Astrocyte (in vitro differentiated cells and primary cell): Measurements from ENCODE around the gene CNTNAP5. TPM values are rescaled to one million over a fixed set of nuclear protein-coding genes. Genes with fewer than 3 reads are reported as not detected.

ENCODE experiments used
- DNase-seq: peaks from one replicate; pipeline ENCODE4 v3.0.0-alpha.2; 2010; ENCODE audit warnings: low read depth
- FAIRE-seq: peaks from 2 replicates; lab custom pipeline; 2011; peaks lifted over from hg19 to GRCh38; lab: Jason Lieb, UNC
- H2AFZ ChIP-seq: 2 replicates; pipeline ENCODE4 v1.6.0; 2012; ENCODE audit warnings: low read depth, low read length, inconsistent platforms
- H3K27ac ChIP-seq: 2 replicates; pipeline ENCODE4 v1.5.1; 2011; ENCODE audit warnings: low read depth, low read length, inconsistent platforms
- H3K27me3 ChIP-seq: 2 replicates; pipeline ENCODE4 v1.6.0; 2011; ENCODE audit warnings: low read length, inconsistent platforms; ENCODE audit not compliant: insufficient read depth
- H3K36me3 ChIP-seq: 2 replicates; pipeline ENCODE4 v1.5.1; 2011; ENCODE audit warnings: low read length, inconsistent platforms; ENCODE audit not compliant: insufficient read depth
- H3K4me1 ChIP-seq: 2 replicates; pipeline ENCODE4 v1.5.1; 2011; ENCODE audit warnings: low read length, inconsistent platforms; ENCODE audit not compliant: insufficient read depth
- H3K4me2 ChIP-seq: 2 replicates; pipeline ENCODE4 v1.6.0; 2012; ENCODE audit warnings: low read length, inconsistent platforms
- H3K4me3 ChIP-seq: 2 replicates; pipeline ENCODE4 v1.5.1; 2011; ENCODE audit warnings: low read depth, mild to moderate bottlenecking, low read length, inconsistent platforms; ENCODE audit not compliant: insufficient read depth
- H3K79me2 ChIP-seq: 2 replicates; pipeline ENCODE4 v1.6.0; 2012; ENCODE audit warnings: mild to moderate bottlenecking, low read length, inconsistent platforms; ENCODE audit not compliant: insufficient read depth
- H3K9ac ChIP-seq: 2 replicates; pipeline ENCODE4 v1.6.0; 2012; ENCODE audit warnings: mild to moderate bottlenecking, low read length, inconsistent platforms
- H3K9me3 ChIP-seq: 2 replicates; pipeline ENCODE4 v1.5.1; 2012; ENCODE audit warnings: low read depth, mild to moderate bottlenecking, low read length, inconsistent platforms; ENCODE audit not compliant: insufficient read depth
- H4K20me1 ChIP-seq: 2 replicates; pipeline ENCODE4 v1.6.0; 2012; ENCODE audit warnings: low read length, inconsistent platforms; ENCODE audit not compliant: insufficient read depth
- H3K27ac Mint-ChIP-seq: one replicate; pipeline ENCODE4 v1.8.0; 2021; ENCODE audit warnings: mild to moderate bottlenecking, mixed read lengths; ENCODE audit not compliant: unreplicated experiment
- H3K27me3 Mint-ChIP-seq: one replicate; pipeline ENCODE4 v1.8.0; 2021; ENCODE audit warnings: low read depth, mixed read lengths; ENCODE audit not compliant: unreplicated experiment
- H3K36me3 Mint-ChIP-seq: one replicate; pipeline ENCODE4 v1.8.0; 2021; ENCODE audit warnings: low read depth, mixed read lengths; ENCODE audit not compliant: unreplicated experiment
- H3K4me1 Mint-ChIP-seq: one replicate; pipeline ENCODE4 v1.8.0; 2021; ENCODE audit warnings: low read depth, mixed read lengths; ENCODE audit not compliant: unreplicated experiment
- H3K4me3 Mint-ChIP-seq: one replicate; pipeline ENCODE4 v1.8.0; 2021; ENCODE audit warnings: mild to moderate bottlenecking, moderate library complexity, mixed read lengths; ENCODE audit not compliant: unreplicated experiment
- H3K9me3 Mint-ChIP-seq: one replicate; pipeline ENCODE4 v1.8.0; 2021; ENCODE audit warnings: mild to moderate bottlenecking, mixed read lengths; ENCODE audit not compliant: unreplicated experiment
- CTCF ChIP-seq: IDR thresholded peaks from 2 replicates; pipeline ENCODE4 v1.5.1; 2011; ENCODE audit warnings: low read depth, mild to moderate bottlenecking, inconsistent platforms, low read length, moderate library complexity; ENCODE audit not compliant: insufficient read depth
- EZH2 ChIP-seq: IDR thresholded peaks from 2 replicates; pipeline ENCODE4 v1.6.1; 2012; ENCODE audit warnings: mild to moderate bottlenecking, low read length, inconsistent platforms; ENCODE audit not compliant: insufficient read depth
- total RNA-seq: library from RNA; stranded (reverse); gene quantifications from 2 replicates; pipeline ENCODE4 v1.2.1, GENCODE V29; 2021

Gene CNTNAP5
- total RNA-seq, 1 donor from 2014 or later = 0.30 TPM

- H4K20me1 ChIP-seq = no peaks in the 10 kb centered on the region
- no peaks in the 10 kb centered on the region for H3K27me3 ChIP-seq
- FAIRE-seq (no peak), DNase-seq (no peak)
- H3K9me3 ChIP-seq = peaks cover 2% of the 10 kb centered on the region
- no peak overlapping the region for H3K4me3 ChIP-seq
- H2AFZ ChIP-seq = no peak overlapping the region
- H3K4me1 ChIP-seq = no peaks in the 10 kb centered on the region
- H3K79me2 ChIP-seq = no peaks in the 10 kb centered on the region
- no peaks in the 10 kb centered on the region for H3K36me3 Mint-ChIP-seq
- TF ChIP-seq EZH2 (no peak), CTCF (no peak)
- no peak overlapping the region for H3K27ac ChIP-seq
- H3K9me3 Mint-ChIP-seq = no peaks in the 10 kb centered on the region
- peaks cover under 1% of the 10 kb centered on the region for H3K4me1 Mint-ChIP-seq
- no peak overlapping the region for H3K4me3 Mint-ChIP-seq
- no peak overlapping the region for H3K27ac Mint-ChIP-seq
- H3K27me3 Mint-ChIP-seq = no peaks in the 10 kb centered on the region
- H3K4me2 ChIP-seq = no peak overlapping the region
- H3K9ac ChIP-seq = no peak overlapping the region
- H3K36me3 ChIP-seq = no peaks in the 10 kb centered on the region
These were observed 857.3 kb downstream of the CNTNAP5 start for GRCh38 chr2:124882423-124882822.

- DNase-seq = no peak
- Histone ChIP-seq H3K27ac (no peak overlapping the region), H3K4me2 (no peak overlapping the region), H3K36me3 (no peaks in the 10 kb centered on the region), H3K4me3 (no peak overlapping the region), H3K79me2 (no peaks in the 10 kb centered on the region), H3K9ac (no peak overlapping the region), H4K20me1 (no peaks in the 10 kb centered on the region), H2AFZ (no peak overlapping the region), H3K4me1 (no peaks in the 10 kb centered on the region), H3K9me3 (peaks cover 2% of the 10 kb centered on the region), H3K27me3 (no peaks in the 10 kb centered on the region)
- no peaks in the 10 kb centered on the region for H3K27me3 Mint-ChIP-seq
- no peak overlapping the region for H3K4me3 Mint-ChIP-seq
- no peak overlapping the region for H3K27ac Mint-ChIP-seq
- TF ChIP-seq CTCF = no peak
- TF ChIP-seq EZH2 = no peak
- H3K4me1 Mint-ChIP-seq = no peaks in the 10 kb centered on the region
- no peaks in the 10 kb centered on the region for H3K36me3 Mint-ChIP-seq
- FAIRE-seq = no peak
- no peaks in the 10 kb centered on the region for H3K9me3 Mint-ChIP-seq
These were observed 858.5 kb downstream of the CNTNAP5 start for GRCh38 chr2:124883595-124883994.

- Mint-ChIP-seq H3K36me3 (no peaks in the 10 kb centered on the region), H3K4me3 (no peak overlapping the region), H3K27me3 (no peaks in the 10 kb centered on the region), H3K9me3 (no peaks in the 10 kb centered on the region), H3K4me1 (no peaks in the 10 kb centered on the region), H3K27ac (no peak overlapping the region)
- Histone ChIP-seq H3K36me3 (no peaks in the 10 kb centered on the region), H3K4me1 (no peaks in the 10 kb centered on the region), H3K9ac (no peak overlapping the region), H3K4me2 (no peak overlapping the region), H3K9me3 (peaks cover 2% of the 10 kb centered on the region), H3K27ac (no peak overlapping the region), H3K27me3 (no peaks in the 10 kb centered on the region), H2AFZ (no peak overlapping the region), H3K79me2 (no peaks in the 10 kb centered on the region), H3K4me3 (no peak overlapping the region), H4K20me1 (no peaks in the 10 kb centered on the region)
- FAIRE-seq (no peak), DNase-seq (peak; percentile 11)
- TF ChIP-seq EZH2 (no peak), CTCF (no peak)
These were observed 859.2 kb downstream of the CNTNAP5 start for GRCh38 chr2:124884315-124884714.
